HG03196 (cell line): ENCODE measurements around the gene COL21A1.

ENCODE experiments used
- ATAC-seq: cut with Tn5 transposase; IDR thresholded peaks from one replicate; pipeline ENCODE4 v1.9.1; 2021; ENCODE audit not compliant: unreplicated experiment

COL21A1 gene

GRCh38 chr6:56193846-56194245 is 53.5 kb downstream of the COL21A1 start:
- no peak for ATAC-seq

DNA sequence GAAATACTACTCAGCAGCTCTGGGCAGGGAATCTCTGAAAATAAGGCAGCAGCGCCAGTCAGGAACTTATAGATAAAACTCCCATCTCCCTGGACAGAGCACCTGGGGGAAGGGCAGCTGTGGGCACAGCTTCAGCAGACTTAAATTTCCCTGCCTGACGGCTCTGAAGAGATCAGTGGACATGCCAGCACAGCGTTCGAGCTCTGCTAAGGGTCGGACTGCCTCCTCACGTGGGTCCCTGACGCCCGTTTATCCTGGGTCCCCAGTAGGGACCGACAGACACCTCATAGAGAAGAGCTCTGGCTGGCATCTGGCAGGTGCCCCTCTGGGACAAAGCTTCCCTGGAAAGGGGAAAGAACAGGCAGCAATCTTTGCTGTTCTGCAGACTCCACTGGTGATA is 59.0 kb downstream of the COL21A1 start:
- no peak for ATAC-seq

GRCh38 chr6:56187686-56188085 is 59.7 kb downstream of the COL21A1 start:
- no peak for ATAC-seq

GRCh38 chr6:56176741-56177140 is 70.6 kb downstream of the COL21A1 start:
- ATAC-seq = no peak

DNA sequence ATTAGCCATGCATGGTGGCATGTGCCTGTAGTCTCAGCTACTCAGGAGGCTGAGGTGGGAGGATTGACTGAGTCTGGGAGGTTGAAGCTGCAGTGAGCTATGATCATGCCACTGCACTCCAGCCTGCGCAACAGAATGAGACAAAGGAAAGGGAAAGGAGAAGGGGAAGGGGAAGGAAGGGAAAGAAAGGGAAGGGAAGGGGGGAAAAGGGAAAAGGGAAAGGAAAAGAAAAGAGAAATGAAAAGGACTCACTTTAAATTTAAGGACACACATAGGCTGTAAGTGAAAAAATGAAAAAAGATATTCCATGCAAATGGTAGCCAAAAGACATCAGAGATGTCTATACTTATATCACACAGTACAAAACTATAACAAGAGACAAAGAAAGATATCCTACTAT is 74.2 kb downstream of the COL21A1 start:
- no peak for ATAC-seq

DNA sequence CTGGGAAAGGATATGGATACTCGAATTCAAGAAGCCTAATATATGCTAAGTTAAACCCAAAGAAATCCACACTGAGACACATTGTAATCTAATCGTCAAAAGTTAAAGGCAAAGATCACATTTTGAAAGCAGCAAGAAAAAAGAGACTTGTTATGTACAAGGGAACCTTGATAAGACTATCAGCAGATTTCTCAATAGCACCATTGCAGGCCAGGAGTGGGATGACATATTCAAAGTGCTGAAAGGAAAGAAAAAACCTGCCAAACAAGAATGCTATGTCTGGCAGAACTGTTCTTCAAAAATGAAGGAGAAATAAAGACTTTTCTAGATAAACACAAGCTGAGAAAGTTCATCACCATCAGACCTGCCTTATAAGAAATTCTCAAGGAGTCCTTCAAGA is 75.2 kb downstream of the COL21A1 start:
- ATAC-seq = no peak

DNA sequence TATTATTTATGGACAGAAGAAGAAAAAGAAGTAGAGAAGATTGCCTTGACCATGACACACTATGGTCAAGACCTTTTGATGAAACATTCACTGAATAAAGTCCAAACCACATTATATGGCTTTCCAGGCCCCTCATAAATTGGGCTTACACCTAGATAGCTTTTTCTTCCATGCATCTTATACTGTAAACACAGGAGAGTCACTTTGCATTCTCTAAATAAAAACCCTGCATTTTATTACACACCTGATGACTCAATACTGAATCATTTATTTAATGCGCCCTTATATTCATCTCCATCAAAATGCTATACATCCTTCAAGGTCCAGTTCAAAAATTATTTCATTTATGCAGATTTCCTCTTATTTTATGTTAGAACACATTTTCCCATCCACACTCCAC is 78.0 kb downstream of the COL21A1 start:
- ATAC-seq = no peak

GRCh38 chr6:56168596-56168995 is 78.8 kb downstream of the COL21A1 start:
- no peak for ATAC-seq

DNA sequence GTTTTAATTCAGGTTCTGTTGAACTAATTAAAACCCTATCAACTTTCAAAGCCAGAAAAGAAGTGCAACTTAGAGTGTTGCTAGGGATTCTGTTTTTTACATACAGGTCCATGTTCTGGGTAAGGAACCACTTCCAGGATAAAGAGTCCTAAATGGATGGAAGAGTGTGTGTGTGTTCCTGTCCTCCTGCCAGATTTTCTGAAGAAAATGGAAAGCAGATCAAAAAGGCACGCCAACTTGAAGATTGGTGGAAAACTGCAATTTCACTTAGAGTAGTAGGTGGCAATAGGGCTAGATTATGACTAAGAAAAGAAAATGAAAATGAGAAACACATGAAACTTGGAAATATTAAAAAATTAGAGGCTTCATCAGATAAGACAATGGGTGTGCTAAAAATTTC is 85.3 kb downstream of the COL21A1 start:
- ATAC-seq = no peak

DNA sequence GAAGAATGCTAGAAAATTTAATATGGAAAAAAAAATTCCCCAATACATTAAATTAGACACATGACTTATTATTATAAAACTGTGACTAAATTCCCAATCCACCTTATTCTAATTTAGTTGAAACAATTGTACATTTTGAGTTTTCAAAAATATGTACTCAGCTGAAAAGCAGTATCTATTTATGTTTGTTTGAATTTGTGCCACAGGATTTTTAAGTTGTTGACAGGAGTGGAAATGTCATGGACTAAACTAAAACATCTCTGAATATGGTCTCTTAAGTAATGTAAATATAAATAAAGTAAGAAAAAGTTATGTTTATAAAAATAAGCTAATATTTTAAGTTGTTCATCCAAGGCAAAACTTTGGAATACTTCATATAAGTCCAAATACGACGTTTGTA is 86.9 kb downstream of the COL21A1 start:
- no peak for ATAC-seq

DNA sequence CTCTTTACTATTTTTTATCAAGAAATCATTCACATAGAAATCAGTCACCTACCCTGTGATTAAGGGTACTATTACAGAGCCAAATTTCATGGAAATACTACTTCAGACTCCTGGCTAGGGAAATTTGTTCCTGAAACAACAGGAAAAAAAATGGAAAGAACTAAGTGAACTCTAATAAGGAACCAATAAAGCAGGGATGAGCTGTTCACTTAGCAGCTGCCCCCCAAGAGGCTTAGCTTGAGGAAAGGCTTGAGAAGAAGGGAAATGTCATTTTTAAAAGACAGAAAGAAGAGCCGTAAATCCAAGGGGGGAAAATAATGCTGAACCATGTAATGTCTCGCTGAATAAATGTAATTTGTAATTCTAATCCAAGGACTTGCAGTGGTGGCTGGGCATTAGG is 88.8 kb downstream of the COL21A1 start:
- ATAC-seq = no peak

DNA sequence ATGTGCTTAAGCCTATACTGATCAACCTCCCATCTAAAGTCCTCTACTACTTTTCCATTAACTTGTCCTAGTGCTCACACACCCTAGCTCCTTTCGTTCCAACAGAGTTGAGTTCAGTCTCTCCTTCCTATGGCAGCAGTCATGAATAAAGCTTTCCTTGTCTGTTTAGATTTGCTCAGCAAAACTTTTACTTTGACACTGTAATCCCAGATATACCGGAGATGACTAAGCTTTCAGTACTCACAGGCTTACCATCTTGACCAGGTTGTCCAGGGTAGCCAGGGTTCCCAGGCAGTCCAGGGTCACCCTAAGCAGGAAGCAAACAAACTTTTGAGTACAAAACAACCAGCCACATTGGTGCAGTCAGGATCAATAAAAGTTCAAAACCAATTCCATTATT is 90.7 kb downstream of the COL21A1 start:
- no peak for ATAC-seq

- no peak for ATAC-seq
Observed at GRCh38 chr6:56155634-56156141, 91.7 kb downstream of the COL21A1 start.

DNA sequence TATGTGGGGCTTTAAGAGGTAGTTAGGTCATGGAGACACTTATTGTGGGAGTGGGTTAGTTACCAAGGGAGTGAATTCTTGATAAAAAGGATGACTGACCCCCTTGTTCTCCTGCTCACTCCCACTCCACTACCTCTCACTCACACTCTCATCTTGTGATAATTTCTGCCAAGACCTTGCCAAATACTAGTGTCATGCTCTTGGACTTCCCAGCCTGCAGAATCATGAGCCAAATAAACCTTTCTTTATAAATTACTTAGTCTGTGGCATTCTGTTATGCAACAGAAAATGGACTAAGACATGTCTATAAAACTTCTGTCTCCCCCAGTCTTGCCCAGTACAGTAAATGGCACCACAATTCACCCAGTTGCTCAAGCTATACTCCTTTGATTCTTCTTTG is 93.3 kb downstream of the COL21A1 start:
- no peak for ATAC-seq

DNA sequence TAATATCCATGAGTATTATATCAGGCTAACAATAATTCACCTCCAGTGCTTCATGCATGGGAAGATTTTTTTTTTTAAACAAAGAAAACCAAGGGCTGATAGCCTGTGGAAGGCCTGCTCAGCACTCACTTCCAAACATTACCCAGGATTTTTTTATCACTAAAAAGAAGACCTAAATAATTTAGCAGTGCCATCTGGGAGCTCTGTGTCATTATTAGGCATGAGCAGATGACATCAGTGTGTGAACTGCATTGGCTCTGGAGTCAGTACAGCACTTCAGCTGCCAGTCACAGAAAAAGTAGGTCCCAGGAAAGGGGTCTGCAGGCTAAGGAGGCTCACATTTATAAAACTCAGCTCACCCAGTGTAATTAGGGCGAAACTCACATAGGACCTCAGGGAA is 94.8 kb downstream of the COL21A1 start:
- no peak for ATAC-seq

DNA sequence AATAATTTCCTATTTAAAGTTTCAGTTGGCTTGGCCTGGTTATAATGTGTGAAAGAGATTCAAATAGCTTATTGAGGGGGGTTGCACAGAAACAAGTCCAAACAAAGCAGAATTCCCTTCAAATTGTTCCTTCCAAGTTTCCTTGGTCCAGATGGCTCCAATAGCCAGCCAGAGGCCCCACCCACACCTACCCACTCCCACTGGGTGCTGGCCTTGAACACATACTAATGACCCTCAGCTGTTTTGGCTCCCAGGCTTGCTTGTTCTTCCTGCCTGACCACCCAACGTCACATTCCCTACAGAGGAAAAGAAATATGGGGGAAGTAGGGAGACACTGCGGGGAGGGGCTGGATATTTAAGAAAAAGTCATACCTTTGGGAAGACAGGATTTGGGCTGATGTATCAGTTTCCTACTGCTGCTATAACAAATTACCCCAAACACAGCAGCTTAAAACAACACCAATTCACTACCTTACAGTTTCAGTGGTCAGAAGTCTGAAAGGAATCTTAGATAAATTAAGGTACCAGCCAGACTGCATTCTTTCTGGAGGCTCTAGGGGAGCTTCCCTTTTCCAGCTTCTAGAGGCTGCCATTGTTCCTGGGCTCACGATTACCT is 95.7 kb downstream of the COL21A1 start:
- no peak for ATAC-seq

DNA sequence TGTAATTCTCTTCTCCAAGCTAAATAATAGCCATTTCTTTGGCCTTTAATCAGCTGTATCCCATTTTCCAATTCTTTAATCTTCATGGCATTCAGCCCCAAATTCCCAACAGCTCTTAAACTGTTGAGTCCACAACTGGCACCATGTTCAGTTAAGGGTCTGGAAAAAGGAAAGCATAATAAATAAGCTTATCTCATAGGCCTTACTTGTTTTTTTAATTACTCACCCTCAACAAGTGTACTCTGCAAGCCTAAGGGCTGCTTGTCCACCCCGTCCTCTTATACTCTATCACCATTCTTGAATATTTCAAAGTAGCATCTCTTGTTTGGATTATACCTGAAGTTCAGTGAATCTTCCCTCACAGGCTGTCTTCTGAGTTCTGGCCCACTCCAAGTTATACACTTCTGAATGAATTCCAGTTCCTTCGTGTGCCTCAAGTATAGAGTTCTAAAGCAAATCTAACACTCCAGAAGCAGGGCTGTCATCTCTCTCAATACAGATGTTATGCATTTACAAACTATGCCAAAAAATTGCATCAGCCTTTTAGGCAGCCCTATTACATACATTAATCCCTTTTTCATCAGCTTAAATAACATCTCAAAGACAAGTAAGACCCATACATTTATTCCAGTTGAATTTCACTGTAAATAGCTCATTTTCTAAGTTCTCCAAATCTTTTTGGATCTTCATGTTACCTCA is 98.7 kb downstream of the COL21A1 start:
- ATAC-seq = no peak

DNA sequence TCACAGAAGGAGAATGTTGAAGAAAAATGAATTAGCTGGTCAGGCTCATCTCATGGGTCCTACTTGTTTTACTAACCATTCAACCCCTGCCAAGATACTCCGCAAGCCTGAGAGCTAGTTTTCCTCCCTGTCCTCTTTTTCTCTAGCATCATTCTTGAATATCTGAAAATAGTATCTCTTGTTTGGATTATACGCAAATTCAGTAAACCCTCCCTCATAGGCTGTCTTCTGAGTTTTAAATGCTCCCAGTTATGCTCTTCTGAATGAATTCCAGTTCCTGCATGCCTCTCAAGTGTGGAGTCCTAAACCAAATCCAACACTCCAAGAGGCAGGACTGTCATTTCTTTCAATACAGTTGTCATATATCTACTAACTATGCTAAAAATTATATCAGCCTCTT is 99.6 kb downstream of the COL21A1 start:
- no peak for ATAC-seq

DNA sequence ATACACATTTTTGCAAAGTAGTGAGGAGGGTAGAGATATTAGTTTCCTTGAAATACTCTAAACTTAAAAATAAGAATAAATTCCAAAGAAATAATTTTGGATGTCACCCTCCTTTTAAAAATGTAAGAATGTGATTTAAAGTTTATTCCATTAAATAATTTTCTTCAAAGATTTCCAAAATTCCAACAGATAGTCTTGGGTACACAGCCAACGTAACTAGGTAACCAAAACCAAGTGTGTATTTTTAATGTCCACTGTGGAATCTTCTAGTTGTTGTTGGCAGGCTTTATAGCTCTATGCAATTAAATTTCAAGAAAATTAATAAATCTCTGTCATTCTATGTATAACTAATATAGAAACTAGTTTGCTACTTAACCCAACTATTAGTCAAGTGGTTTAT is 101.3 kb downstream of the COL21A1 start:
- ATAC-seq = no peak

DNA sequence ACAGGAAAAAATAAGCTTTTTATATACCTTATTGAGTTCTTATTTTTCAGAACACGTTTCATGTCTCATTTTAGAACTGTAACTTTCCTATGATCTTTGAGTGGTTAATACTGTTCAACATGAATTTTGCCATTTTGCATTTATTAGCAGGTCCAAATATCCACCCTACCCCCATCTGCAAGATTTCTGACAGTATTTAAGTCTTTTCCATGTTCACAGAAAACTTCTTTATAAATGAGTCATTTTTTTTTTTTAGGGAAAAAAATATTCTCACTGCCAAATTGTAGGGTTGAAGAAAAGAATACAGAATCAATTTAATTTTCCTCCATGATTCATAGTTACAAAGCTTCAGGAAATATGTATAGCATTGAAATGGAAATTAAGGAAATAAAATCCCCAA is 101.8 kb downstream of the COL21A1 start:
- no peak for ATAC-seq

- no peak for ATAC-seq
Observed at GRCh38 chr6:56144538-56145324, 102.6 kb downstream of the COL21A1 start.

- ATAC-seq = no peak
Observed at GRCh38 chr6:56143796-56144195, 103.6 kb downstream of the COL21A1 start.
